ENCODE measurements around the gene CSDE1. TPM values are rescaled to one million over a fixed set of nuclear protein-coding genes. Genes with fewer than 3 reads are reported as not detected.

CSDE1 gene
- total and polyA plus RNA-seq, 5 donors, result 227 to 819 (median 731) TPM

GRCh38 chr1:114749835-114750234 is 7.9 kb downstream of the CSDE1 start:
- Histone ChIP-seq H3K27ac (ENCODE audit: low read length) (no peak overlapping the region), H3K27me3 (ENCODE audit: control insufficient read depth, insufficient read depth) (no peaks in the 10 kb centered on the region), H3K9me3 (ENCODE audit: control insufficient read depth, low read length) (no peaks in the 10 kb centered on the region), H3K4me3 (ENCODE audit: low read length) (no peak overlapping the region), H3K4me1 (ENCODE audit: control insufficient read depth, insufficient read depth, low read length) (peaks cover 14% of the 10 kb centered on the region)
- no peak for ATAC-seq
- no peak for DNase-seq
- intact Hi-C loops (cut with DNase I), result no loop called here
- 65% methylated on average over 5 of the region's 5 CpGs for WGBS

GRCh38 chr1:114746450-114747121 is 11.2 kb downstream of the CSDE1 start:
- intact Hi-C loops (cut with DNase I), result no loop called here
- no peak overlapping the region for H3K27ac ChIP-seq (ENCODE audit: low read length)
- H3K4me1 ChIP-seq (ENCODE audit: control insufficient read depth, insufficient read depth, low read length), result peaks cover 5% of the 10 kb centered on the region
- DNase-seq (no peak), ATAC-seq (no peak)
- no peaks in the 10 kb centered on the region for H3K27me3 ChIP-seq (ENCODE audit: control insufficient read depth, insufficient read depth)
- 77% methylated on average over 6 of the region's 6 CpGs for WGBS
- no peaks in the 10 kb centered on the region for H3K9me3 ChIP-seq (ENCODE audit: control insufficient read depth, low read length)
- no peak overlapping the region for H3K4me3 ChIP-seq (ENCODE audit: low read length)

GRCh38 chr1:114745291-114745690 is 12.5 kb downstream of the CSDE1 start:
- DNase-seq (no peak), ATAC-seq (no peak)
- intact Hi-C loops (cut with DNase I), result no loop called here
- H3K9me3 ChIP-seq (ENCODE audit: control insufficient read depth, low read length), result no peaks in the 10 kb centered on the region
- peaks cover 2% of the 10 kb centered on the region for H3K4me1 ChIP-seq (ENCODE audit: control insufficient read depth, insufficient read depth, low read length)
- no peak overlapping the region for H3K27ac ChIP-seq (ENCODE audit: low read length)
- no peaks in the 10 kb centered on the region for H3K27me3 ChIP-seq (ENCODE audit: control insufficient read depth, insufficient read depth)
- no peak overlapping the region for H3K4me3 ChIP-seq (ENCODE audit: low read length)
- WGBS, result 54% methylated on average over 2 of the region's 2 CpGs

- intact Hi-C loops (cut with DNase I), result no loop called here
- Histone ChIP-seq H3K4me3 (ENCODE audit: low read length) (no peak overlapping the region), H3K27me3 (ENCODE audit: control insufficient read depth, insufficient read depth) (no peaks in the 10 kb centered on the region), H3K9me3 (ENCODE audit: control insufficient read depth, low read length) (no peaks in the 10 kb centered on the region), H3K27ac (ENCODE audit: low read length) (no peak overlapping the region), H3K4me1 (ENCODE audit: control insufficient read depth, insufficient read depth, low read length) (peaks cover 2% of the 10 kb centered on the region)
- ATAC-seq (no peak), DNase-seq (no peak)
- 94% methylated on average over 11 of the region's 11 CpGs for WGBS
Observed at GRCh38 chr1:114741963-114742746, 15.6 kb downstream of the CSDE1 start.

- H3K4me3 ChIP-seq (ENCODE audit: low read length), result no peak overlapping the region
- H3K27me3 ChIP-seq (ENCODE audit: control insufficient read depth, insufficient read depth), result no peaks in the 10 kb centered on the region
- H3K27ac ChIP-seq (ENCODE audit: low read length), result no peak overlapping the region
- no peaks in the 10 kb centered on the region for H3K9me3 ChIP-seq (ENCODE audit: control insufficient read depth, low read length)
- ATAC-seq, result no peak
- no peak for DNase-seq
- peaks cover 2% of the 10 kb centered on the region for H3K4me1 ChIP-seq (ENCODE audit: control insufficient read depth, insufficient read depth, low read length)
- 93% methylated on average over 1 of the region's 1 CpG for WGBS
- intact Hi-C loops (cut with DNase I), result no loop called here
Observed at GRCh38 chr1:114740331-114740730, 17.5 kb downstream of the CSDE1 start.

GRCh38 chr1:114737314-114737849 is 20.4 kb downstream of the CSDE1 start:
- DNase-seq (no peak), ATAC-seq (no peak)
- intact Hi-C loops (cut with DNase I), result no loop called here
- H3K9me3 ChIP-seq (ENCODE audit: control insufficient read depth, low read length), result no peaks in the 10 kb centered on the region
- WGBS, result 93% methylated on average over 6 of the region's 6 CpGs
- H3K4me1 ChIP-seq (ENCODE audit: control insufficient read depth, insufficient read depth, low read length), result no peaks in the 10 kb centered on the region
- no peak overlapping the region for H3K4me3 ChIP-seq (ENCODE audit: low read length)
- no peak overlapping the region for H3K27ac ChIP-seq (ENCODE audit: low read length)
- H3K27me3 ChIP-seq (ENCODE audit: control insufficient read depth, insufficient read depth), result no peaks in the 10 kb centered on the region

- WGBS, result 90% methylated on average over 1 of the region's 1 CpG
- no peaks in the 10 kb centered on the region for H3K4me1 ChIP-seq (ENCODE audit: control insufficient read depth, insufficient read depth, low read length)
- ATAC-seq, result no peak
Observed at GRCh38 chr1:114735479-114735878, 22.3 kb downstream of the CSDE1 start.

GRCh38 chr1:114729782-114730181 is 28.0 kb downstream of the CSDE1 start:
- 95% methylated on average over 1 of the region's 1 CpG for WGBS
- intact Hi-C loops (cut with DNase I), result no loop called here
- Histone ChIP-seq H3K9me3 (ENCODE audit: control insufficient read depth, low read length) (no peaks in the 10 kb centered on the region), H3K4me1 (ENCODE audit: control insufficient read depth, insufficient read depth, low read length) (no peaks in the 10 kb centered on the region), H3K27ac (ENCODE audit: low read length) (no peak overlapping the region), H3K4me3 (ENCODE audit: low read length) (no peak overlapping the region), H3K27me3 (ENCODE audit: control insufficient read depth, insufficient read depth) (no peaks in the 10 kb centered on the region)
- ATAC-seq (no peak), DNase-seq (no peak)

More at GRCh38 chr1:114735479-114735878, 22.3 kb downstream of the CSDE1 start:
- DNase-seq, result no peak
- Histone ChIP-seq H3K4me3 (ENCODE audit: low read length) (no peak overlapping the region), H3K9me3 (ENCODE audit: control insufficient read depth, low read length) (no peaks in the 10 kb centered on the region), H3K27ac (ENCODE audit: low read length) (no peak overlapping the region), H3K27me3 (ENCODE audit: control insufficient read depth, insufficient read depth) (no peaks in the 10 kb centered on the region)
- intact Hi-C loops (cut with DNase I), result no loop called here

- H3K27ac ChIP-seq (ENCODE audit: low read length), result no peak overlapping the region
- DNase-seq (no peak), ATAC-seq (no peak)
- H3K9me3 ChIP-seq (ENCODE audit: control insufficient read depth, low read length), result no peaks in the 10 kb centered on the region
- no peak overlapping the region for H3K4me3 ChIP-seq (ENCODE audit: low read length)
- no peaks in the 10 kb centered on the region for H3K4me1 ChIP-seq (ENCODE audit: control insufficient read depth, insufficient read depth, low read length)
- intact Hi-C loops (cut with DNase I), result no loop called here
- WGBS, result 76% methylated on average over 2 of the region's 2 CpGs
- H3K27me3 ChIP-seq (ENCODE audit: control insufficient read depth, insufficient read depth), result no peaks in the 10 kb centered on the region
Observed at GRCh38 chr1:114728553-114728952, 29.2 kb downstream of the CSDE1 start.

- no peak for DNase-seq
- no peak overlapping the region for H3K27ac ChIP-seq (ENCODE audit: low read length)
- no peaks in the 10 kb centered on the region for H3K27me3 ChIP-seq (ENCODE audit: control insufficient read depth, insufficient read depth)
- no peak overlapping the region for H3K4me3 ChIP-seq (ENCODE audit: low read length)
- ATAC-seq, result no peak
- no peaks in the 10 kb centered on the region for H3K4me1 ChIP-seq (ENCODE audit: control insufficient read depth, insufficient read depth, low read length)
- 80% methylated on average over 1 of the region's 1 CpG for WGBS
- intact Hi-C loops (cut with DNase I), result no loop called here
- no peaks in the 10 kb centered on the region for H3K9me3 ChIP-seq (ENCODE audit: control insufficient read depth, low read length)
Observed at GRCh38 chr1:114725230-114725629, 32.6 kb downstream of the CSDE1 start.

GRCh38 chr1:114723915-114724314 is 33.9 kb downstream of the CSDE1 start:
- no peak for ATAC-seq
- H3K27ac ChIP-seq (ENCODE audit: low read length), result no peak overlapping the region
- no peaks in the 10 kb centered on the region for H3K9me3 ChIP-seq (ENCODE audit: control insufficient read depth, low read length)
- DNase-seq, result no peak
- H3K27me3 ChIP-seq (ENCODE audit: control insufficient read depth, insufficient read depth), result no peaks in the 10 kb centered on the region
- no peak overlapping the region for H3K4me3 ChIP-seq (ENCODE audit: low read length)
- H3K4me1 ChIP-seq (ENCODE audit: control insufficient read depth, insufficient read depth, low read length), result no peaks in the 10 kb centered on the region
- intact Hi-C loops (cut with DNase I), result no loop called here
- 86% methylated on average over 1 of the region's 1 CpG for WGBS

Data from right cardiac atrium (tissue), 5 donors.